Hematopoietic multipotent progenitor cell (in vitro differentiated cells): ENCODE measurements around the gene FAM236D. TPM values are rescaled to one million over a fixed set of nuclear protein-coding genes. Genes with fewer than 3 reads are reported as not detected.
"Not testable (repeated sequence)": the region's sequence is repeated elsewhere in the genome, so short reads cannot be mapped to it uniquely, and the experiment has no call there.

Experiments
- DNase-seq, 3 donors: peaks; one replicate each; pipeline ENCODE4 v3.0.0-alpha.2; 2011 to 2015; ENCODE audit warnings: low read depth in 2 of 3, low spot score in 2 of 3
- total RNA-seq: library from RNA; depleted of rRNA; stranded (reverse); fragments of >200 nt; gene quantifications from one replicate; pipeline ENCODE4 v1.2.3, GENCODE V29; 2012

FAM236D gene
- not detected for total RNA-seq

GRCh38 chrX:72808110-72808509, at the start of gene FAM236D:
Gene FAM236D (minus strand): TSS chrX:72808210. CDS start chrX:72808110, 100 bp downstream.
- not testable (repeated sequence) for DNase-seq

- not testable (repeated sequence) for DNase-seq
These were observed 29.5 kb upstream of the FAM236D start for GRCh38 chrX:72837532-72837931.

- not testable (repeated sequence) for DNase-seq
These were observed 22.7 kb upstream of the FAM236D start for GRCh38 chrX:72830701-72831100.

GRCh38 chrX:72790390-72790789, 17.6 kb downstream of the FAM236D start:
- DNase-seq, result not testable (repeated sequence)

GRCh38 chrX:72788142-72788541, 19.9 kb downstream of the FAM236D start:
- not testable (repeated sequence) for DNase-seq

GRCh38 chrX:72783964-72784363, 24.0 kb downstream of the FAM236D start:
- not testable (repeated sequence) for DNase-seq

GRCh38 chrX:72783365-72783936, 24.6 kb downstream of the FAM236D start:
- DNase-seq, result not testable (repeated sequence)

GRCh38 chrX:72782560-72782959, 25.4 kb downstream of the FAM236D start, which contains the start of gene FAM236B:
Gene FAM236B (minus strand): TSS chrX:72782660. CDS start chrX:72782560, 100 bp downstream.
- not testable (repeated sequence) for DNase-seq

- DNase-seq, result not testable (repeated sequence)
These were observed 29.9 kb downstream of the FAM236D start for GRCh38 chrX:72778146-72778545.

- DNase-seq, result not testable (repeated sequence)
These were observed 30.6 kb downstream of the FAM236D start for GRCh38 chrX:72777467-72777790.

- not testable (repeated sequence) for DNase-seq
These were observed 31.1 kb downstream of the FAM236D start, which contains the start of gene DMRTC1B for GRCh38 chrX:72776653-72777466. Gene DMRTC1B (plus strand): TSS chrX:72776890. CDS start chrX:72845136, 68,246 bp downstream.

GRCh38 chrX:72760454-72760853, 47.6 kb downstream of the FAM236D start:
- not testable (repeated sequence) for DNase-seq

Other genes with a start within 250 kb of the FAM236D start
- 19.9 TPM for gene HDAC8, start 235.4 kb downstream of the FAM236D start, total RNA-seq
- gene PHKA1, start 93.9 kb downstream of the FAM236D start, total RNA-seq, result 4.8 TPM
- gene DMRTC1B, start 31.3 kb downstream of the FAM236D start, total RNA-seq, result 0.27 TPM
- not detected for gene FAM236B, start 25.6 kb downstream of the FAM236D start, total RNA-seq
- not detected for gene FAM236C, start 104.4 kb upstream of the FAM236D start, total RNA-seq
- not detected for gene FAM236A, start 130.0 kb upstream of the FAM236D start, total RNA-seq
- gene DMRTC1, start 135.6 kb upstream of the FAM236D start, total RNA-seq, result not detected
- gene PABPC1L2B, start 194.7 kb upstream of the FAM236D start, total RNA-seq, result not detected